K562 (cell line): ENCODE measurements around the gene BBS1. TPM values are rescaled to one million over a fixed set of nuclear protein-coding genes. Genes with fewer than 3 reads are reported as not detected.

ENCODE experiments used
- ARID4B ChIP-seq: sonication (generic); formaldehyde crosslinking; IDR thresholded peaks from 2 replicates; pipeline ENCODE4 v1.8.0; 2022; ENCODE audit warnings: mild to moderate bottlenecking, missing genetic modification reagents
- CSDE1 ChIP-seq, 2 experiments: fragments of 450-650 bp; IDR thresholded peaks; 2 replicates each; pipeline ENCODE4 v1.6.1; 2016; ENCODE audit warnings: mild to moderate bottlenecking in 1 of 2
- KLF10 ChIP-seq: fragments of 250-450 bp; sonication (Bioruptor Pico); IDR thresholded peaks from 2 replicates; pipeline ENCODE4 v1.6.1; 2021; ENCODE audit warnings: matching md5 sums
- NCOA6 ChIP-seq: fragments of 450-650 bp; IDR thresholded peaks from 2 replicates; pipeline ENCODE4 v1.6.1; 2017; ENCODE audit warnings: mild to moderate bottlenecking
- RB1 ChIP-seq: fragments of 450-650 bp; IDR thresholded peaks from 2 replicates; pipeline ENCODE4 v1.6.1; 2017; ENCODE audit warnings: low read depth, mild to moderate bottlenecking
- RBM34 ChIP-seq: fragments of 200-400 bp; formaldehyde crosslinking; IDR thresholded peaks from 2 replicates; pipeline ENCODE4 v1.6.1; 2018; ENCODE audit warnings: low read length, borderline replicate concordance; ENCODE audit not compliant: insufficient read depth
- SIN3B ChIP-seq: fragments of 450-650 bp; IDR thresholded peaks from 2 replicates; pipeline ENCODE4 v1.6.1; 2017; ENCODE audit warnings: low read depth, mild to moderate bottlenecking, moderate library complexity
- SUPT5H ChIP-seq: fragments of 450-650 bp; IDR thresholded peaks from 2 replicates; pipeline ENCODE4 v1.6.1; 2016
- VEZF1 ChIP-seq: fragments of 200-800 bp; sonication (Bioruptor generic); IDR thresholded peaks from 2 replicates; pipeline ENCODE4 v1.6.1; 2017; ENCODE audit warnings: missing genetic modification characterization, missing compliant biosample characterization
- YY1 ChIP-seq, 3 experiments: IDR thresholded peaks; 2 replicates each; pipeline ENCODE4 v1.6.1; 2011; ENCODE audit warnings: low read length in 2 of 3, mild to moderate bottlenecking in 2 of 3, moderate library complexity in 2 of 3, borderline replicate concordance in 1 of 3, control low read depth in 1 of 3, low read depth in 1 of 3; ENCODE audit not compliant: insufficient read depth in 3 of 3, insufficient replicate concordance in 2 of 3, control insufficient read depth in 1 of 3, insufficient read length in 1 of 3; ENCODE audit errors: extremely low read depth in 1 of 3
- ZNF140 ChIP-seq: fragments of 250-450 bp; sonication (Bioruptor Pico); IDR thresholded peaks from 2 replicates; pipeline ENCODE4 v1.8.0; 2021; ENCODE audit warnings: moderate library complexity, mild to moderate bottlenecking, inconsistent platforms
- ZNF436 ChIP-seq: fragments of 250-450, 450-650 bp; sonication (Bioruptor Pico); formaldehyde crosslinking; IDR thresholded peaks from 2 replicates; pipeline ENCODE4 v1.7.0; 2020; ENCODE audit warnings: mild to moderate bottlenecking
- ZNF449 ChIP-seq: fragments of 250-450 bp; sonication (Bioruptor Pico); IDR thresholded peaks from 2 replicates; pipeline ENCODE4 v1.8.0; 2022; ENCODE audit warnings: moderate library complexity, mild to moderate bottlenecking, inconsistent platforms
- polyA plus RNA-seq, 8 experiments: library from polyadenylated mRNA; depleted of rRNA in 4 of 8; stranded (reverse) in 5 of 8; unstranded in 3 of 8; fragments of >200 nt; fragmentation: Nextera tagmentation in 2 of 8; fragmentation: Illumina TruSeq in 1 of 8; extraction: Ambion mirVana in 2 of 8; extraction: Trizol in 1 of 8; gene quantifications; 2 replicates each; pipeline versions ENCODE4 v1.2.1 to v1.2.3, GENCODE V29; 2011 to 2014; ENCODE audit warnings: inconsistent platforms in 1 of 8, missing spikeins in 1 of 8
- total RNA-seq, 7 experiments: library from RNA; depleted of rRNA in 6 of 7; stranded (reverse); fragments of >200 nt in 6 of 7; fragmentation: Illumina TruSeq in 2 of 7; extraction: Trizol in 2 of 7; gene quantifications; 2 replicates each; pipeline versions ENCODE4 v1.2.1 to v1.2.3, GENCODE V29; 2011 to 2021; ENCODE audit warnings: low replicate concordance in 1 of 7

Gene BBS1
- total and polyA plus RNA-seq, 9 of the 15 experiments (the other 6 are each of a cell fraction or from before 2014, with no cell fraction given): 9.0 to 19.8 (median 12.1) TPM

GRCh38 chr11:66510271-66510989, at the start of gene BBS1 (continued):
- no peak for TF ChIP-seq ZNF436 (CRISPR knock-in tag)
- no peak for TF ChIP-seq NCOA6
- TF ChIP-seq RB1: peak; percentile 96
- TF ChIP-seq SUPT5H: peak; percentile 63
- peak; percentile 98 for TF ChIP-seq ARID4B
- TF ChIP-seq ZNF140 (CRISPR knock-in tag): no peak
- peak; percentile 95 for TF ChIP-seq SIN3B
- peak; percentile 84 to 97 (median 96) for TF ChIP-seq YY1 (IDR thresholded peaks at IDR 0.05; ENCODE audit: borderline replicate concordance in 1 of 3, control insufficient read depth in 1 of 3, extremely low read depth in 1 of 3, insufficient read depth in 3 of 3, insufficient read length in 1 of 3, insufficient replicate concordance in 2 of 3, low read depth in 1 of 3, low read length in 2 of 3)
- TF ChIP-seq KLF10: no peak
- TF ChIP-seq RBM34: no peak
- TF ChIP-seq CSDE1 (IDR thresholded peaks at IDR 0.05): peak in 1 of 2 experiments; percentile 90; a peak in 2 of 4 replicates
- TF ChIP-seq ZNF449: no peak
- peak; percentile 41; the same call in 1 of the 2 replicates for TF ChIP-seq VEZF1 (CRISPR knock-in tag)
